Heart right ventricle (tissue), 16 donors: ENCODE results near the gene RBM33. TPM values are rescaled to one million over a fixed set of nuclear protein-coding genes. Genes with fewer than 3 reads are reported as not detected.

Experiments
- ATAC-seq, 8 donors: fragments of 200-7000 bp; cut with Tn5 transposase; one replicate each; pipeline ENCODE4 v1.9.1; 2020; ENCODE audit warnings: mild to moderate bottlenecking in 8 of 8, moderate library complexity in 8 of 8, moderate number of reproducible peaks in 1 of 8
- DNase-seq, 2 donors: peaks; one replicate each; pipeline ENCODE4 v3.0.0-alpha.2; 2020
- H3K27ac ChIP-seq, 10 donors: fragments of 200-600 bp; sonication (generic) in 2 of 10; one replicate each; pipeline versions ENCODE4 v1.5.0 to v1.8.0; 2020 to 2022; ENCODE audit warnings: mild to moderate bottlenecking in 3 of 10
- H3K27me3 ChIP-seq, 7 donors: fragments of 200-600 bp; one replicate each; pipeline ENCODE4 v1.8.0; 2021 to 2022; ENCODE audit warnings: mild to moderate bottlenecking in 2 of 7
- H3K36me3 ChIP-seq, 9 donors: fragments of 200-600 bp; sonication (generic) in 1 of 9; one replicate each; pipeline versions ENCODE4 v1.5.0 to v1.8.0; 2020 to 2022; ENCODE audit warnings: mild to moderate bottlenecking in 2 of 9
- H3K4me1 ChIP-seq, 9 donors: fragments of 200-600 bp; sonication (generic) in 1 of 9; one replicate each; pipeline versions ENCODE4 v1.5.0 to v1.8.0; 2020 to 2022; ENCODE audit warnings: mild to moderate bottlenecking in 4 of 9
- H3K4me3 ChIP-seq, 10 donors: fragments of 200-600 bp; sonication (generic) in 2 of 10; one replicate each; pipeline versions ENCODE4 v1.5.0 to v1.8.0; 2020 to 2022; ENCODE audit warnings: mild to moderate bottlenecking in 7 of 10, moderate library complexity in 2 of 10
- H3K9me3 ChIP-seq, 11 donors: fragments of 200-600 bp in 10 of 11; sonication (generic) in 2 of 11; one replicate each; pipeline versions ENCODE4 v1.5.0 to v1.8.0; 2013 to 2022; ENCODE audit warnings: mild to moderate bottlenecking in 2 of 11, control low read depth in 1 of 11, moderate library complexity in 1 of 11
- CTCF ChIP-seq, 9 donors: fragments of 200-600 bp; sonication (generic) in 2 of 9; IDR thresholded peaks; one replicate each; pipeline versions ENCODE4 v1.5.0 to v1.8.0; 2021 to 2022; ENCODE audit warnings: antibody characterized with exemption in 9 of 9, mild to moderate bottlenecking in 5 of 9, moderate library complexity in 1 of 9
- WGBS, 2 donors: extraction: QIAGEN DNeasy Blood & Tissue Kit; methylation state at CpG; one replicate each; pipeline ENCODE4 v1.1.7; 2013; ENCODE audit warnings: inconsistent platforms in 1 of 2; 5-methylcytosine and 5-hydroxymethylcytosine counted together
- intact Hi-C, 10 donors: fragments of 100-400 bp; cut with DNase I; formaldehyde crosslinking; loops; one replicate each; pipeline versions ENCODE4 v1.11.1 to v1.14.2; 2022
- polyA plus RNA-seq, 2 donors: library from polyadenylated mRNA; stranded (reverse); fragments of 200-250 nt; gene quantifications; one replicate each; pipeline ENCODE4 v1.2.3, GENCODE V29; 2013
- total RNA-seq, 10 donors: library from RNA; stranded (reverse); fragmentation: NEBNext Ultra II Directional in 3 of 10; extraction: Animal tissue kit (Norgen Biotek cat#: 25700) in 3 of 10; gene quantifications; one replicate each; pipeline versions ENCODE4 v1.2.1 to v1.2.4, GENCODE V29; 2021 to 2023
- donor health status: Arrhythmogenic right ventricular cardiomyopathy.
- donor health status: ischemic (EF 13 %, LVEDD 7.1; RV severe dilation, severe dysfunction).
- donor health status: healthy with polysubstance abuse.
- donor health status: DM: no; HTN: yes; CAD: no.
- donor health status: DM: no; HTN: no; CAD: no.
- donor health status: ischemic (EF 25% LVEDD 6.9; RV normal size, moderate dysfunction).
- donor health status: ischemic (EF 25% LVEDD 5.7; RV mildly dilated, moderate dysfunction).
- donor health status: healthy.
- donor health status: DM: yes; HTN: yes; CAD: no.
- donor health status: Ischemic cardiomyopathy.
- donor health status: ischemic (EF 35%, LVEDD 5.7; RV mildly dilated, moderate dysfunction).
- donor health status: nonischemic (EF 11% LVEDD 7.7; RV severe dilation, severe dysfunction).
- donor health status: DM: yes; HTN: yes; CAD: no.
- donor health status: PGD.
- donor health status: ischemic (EF 29% LVEDD 5.4; RV normal size, mild dysfunction).
- donor health status: nonischemic (EF 23%, LVEDD 6.1; RV moderate dilation, normal function).

Gene RBM33
- total and polyA plus RNA-seq, 12 donors = 9.5 to 44.6 (median 35.7) TPM

- no peak overlapping the region for H3K4me3 ChIP-seq
- DNase-seq (no peak), ATAC-seq (peak in 4 of 8 donors; percentile 24 to 74 (median 60))
- no peaks in the 10 kb centered on the region for H3K27me3 ChIP-seq
- H3K27ac ChIP-seq = peak overlapping the region in 2 of 10 donors; percentile 5 to 90
- intact Hi-C loops = loop anchor here in 4 of 10 donors (2.0 to 10.0 kb wide), 3 partner anchors 164 to 838 kb away; no protein-coding TSS in a partner anchor
- no peak for TF ChIP-seq CTCF (IDR thresholded peaks at IDR 0.05)
- H3K9me3 ChIP-seq = no peaks in the 10 kb centered on the region
- H3K36me3 ChIP-seq = peaks cover 0 to 60% (median 30%) of the 10 kb centered on the region in 9 donors
- peaks cover 5 to 55% (median 35%) of the 10 kb centered on the region in 9 donors for H3K4me1 ChIP-seq
- 44 to 57% methylated on average over 10 of the region's 10 CpGs for WGBS, 2 donors
These were observed 118.2 kb downstream of the RBM33 start for GRCh38 chr7:155762655-155763054.

GRCh38 chr7:155763122-155763521 lies 118.7 kb downstream of the RBM33 start:
- intact Hi-C loops = loop anchor here in 4 of 10 donors (2.0 to 10.0 kb wide), 3 partner anchors 164 to 838 kb away; no protein-coding TSS in a partner anchor
- no peak for ATAC-seq

GRCh38 chr7:155763691-155764437 lies 119.4 kb downstream of the RBM33 start:
- ATAC-seq = peak in 7 of 8 donors; percentile 53 to 76 (median 60)
- intact Hi-C loops = loop anchor here in 4 of 10 donors (2.0 to 10.0 kb wide), 3 partner anchors 165 to 839 kb away; no protein-coding TSS in a partner anchor
- Histone ChIP-seq H3K4me1 (peaks cover 5 to 60% (median 35%) of the 10 kb centered on the region in 9 donors), H3K27me3 (no peaks in the 10 kb centered on the region), H3K4me3 (peak overlapping the region in 2 of 10 donors; percentile 11 to 18), H3K9me3 (no peaks in the 10 kb centered on the region), H3K36me3 (peaks cover 0 to 62% (median 36%) of the 10 kb centered on the region in 9 donors), H3K27ac (peak overlapping the region in 9 of 10 donors; percentile 29 to 90 (median 68))
- 45 to 49% methylated on average over 27 of the region's 27 CpGs for WGBS, 2 donors
- DNase-seq = peak in 1 of 2 donors; percentile 19
- TF ChIP-seq CTCF (IDR thresholded peaks at IDR 0.05) = no peak

More at GRCh38 chr7:155763122-155763521, 118.7 kb downstream of the RBM33 start:
- Histone ChIP-seq H3K27me3 (no peaks in the 10 kb centered on the region), H3K36me3 (peaks cover 0 to 64% (median 35%) of the 10 kb centered on the region in 9 donors), H3K27ac (peak overlapping the region in 6 of 10 donors; percentile 58 to 90 (median 76)), H3K4me1 (peaks cover 5 to 55% (median 35%) of the 10 kb centered on the region in 9 donors), H3K4me3 (no peak overlapping the region), H3K9me3 (no peaks in the 10 kb centered on the region)
- 92 to 98% methylated on average over 10 of the region's 10 CpGs for WGBS, 2 donors
- TF ChIP-seq CTCF (IDR thresholded peaks at IDR 0.05) = no peak
- DNase-seq = no peak

- no peak for TF ChIP-seq CTCF (IDR thresholded peaks at IDR 0.05)
- Histone ChIP-seq H3K27me3 (no peaks in the 10 kb centered on the region), H3K4me1 (peaks cover 5 to 66% (median 35%) of the 10 kb centered on the region in 9 donors), H3K36me3 (peaks cover 0 to 66% (median 39%) of the 10 kb centered on the region in 9 donors), H3K9me3 (no peaks in the 10 kb centered on the region), H3K27ac (peak overlapping the region in 9 of 10 donors; percentile 29 to 90 (median 68)), H3K4me3 (peak overlapping the region in 1 of 10 donors; percentile 11)
- intact Hi-C loops = loop anchor here in 3 of 10 donors (10.0 kb wide), 2 partner anchors 170 to 840 kb away; no protein-coding TSS in a partner anchor
- DNase-seq (peak in 1 of 2 donors; percentile 23), ATAC-seq (peak; percentile 17 to 67 (median 46))
- WGBS, 2 donors = 61 to 73% methylated on average over 7 of the region's 7 CpGs
These were observed 120.0 kb downstream of the RBM33 start for GRCh38 chr7:155764438-155764793.
